Testis (tissue), 5 donors: Measurements from ENCODE around the gene RLIM. TPM values are rescaled to one million over a fixed set of nuclear protein-coding genes. Genes with fewer than 3 reads are reported as not detected.
"Not testable (repeated sequence)": the region's sequence is repeated elsewhere in the genome, so short reads cannot be mapped to it uniquely, and the experiment has no call there.

ENCODE experiments used
- DNase-seq: peaks from one replicate; pipeline ENCODE4 v3.0.0-alpha.2; 2019
- H3K27ac ChIP-seq, 2 donors: fragments of 200-600 bp; sonication (generic); one replicate each; pipeline ENCODE4 v1.5.1; 2019
- H3K27me3 ChIP-seq: fragments of 200-600 bp; sonication (generic); one replicate; pipeline ENCODE4 v1.5.1; 2019
- H3K36me3 ChIP-seq: fragments of 200-600 bp; sonication (generic); one replicate; pipeline ENCODE4 v1.5.1; 2017; ENCODE audit warnings: low read depth; ENCODE audit errors: missing control alignments
- H3K4me1 ChIP-seq: fragments of 200-600 bp; sonication (generic); one replicate; pipeline ENCODE4 v1.5.1; 2019
- H3K4me3 ChIP-seq, 2 donors: fragments of 200-600 bp; sonication (generic); one replicate each; pipeline ENCODE4 v1.5.1; 2017 to 2019
- H3K9me3 ChIP-seq: fragments of 200-600 bp; sonication (generic); one replicate; pipeline ENCODE4 v1.5.1; 2017
- POLR2A ChIP-seq: fragments of 450-650 bp; IDR thresholded peaks from one replicate; pipeline ENCODE4 v1.6.1; 2017; ENCODE audit warnings: antibody characterized with exemption, mild to moderate bottlenecking, moderate library complexity
- WGBS, 2 donors: methylation state at CpG; one replicate each; pipeline ENCODE4 v1.1.5; 2018; 5-methylcytosine and 5-hydroxymethylcytosine counted together
- intact Hi-C: fragments of 100-400 bp; cut with DNase I; formaldehyde crosslinking; loops from one replicate; pipeline ENCODE4 v1.15.1; 2023; ENCODE audit warnings: low total_unique reads
- long read RNA-seq, 2 donors: transcript quantifications; one replicate each; lab custom pipeline, GENCODE V29; 2026
- polyA plus RNA-seq: library from polyadenylated mRNA; stranded (reverse); fragments of 350-450 nt; fragmentation: Illumina TruSeq; extraction: RNeasy Lipid Tissue Mini Kit (QIAGEN cat#74804); gene quantifications from one replicate; pipeline ENCODE4 v1.2.3, GENCODE V29; 2014; ENCODE audit warnings: low read depth, low replicate concordance; ENCODE audit not compliant: insufficient read depth
- total RNA-seq, 2 donors: library from RNA; depleted of rRNA; stranded (reverse); fragments of >200 nt; gene quantifications; one replicate each; pipeline ENCODE4 v1.2.3, GENCODE V29; 2016
- TF ChIP-seq, protein P1 (sequence below), 3 experiments: fragments of 450-650 bp in 2 of 3; fragments of 200-600 bp in 1 of 3; sonication (generic) in 1 of 3; IDR thresholded peaks; one replicate each; pipeline ENCODE4 v1.5.1; 2016 to 2019; ENCODE audit warnings: antibody characterized with exemption in 3 of 3, mild to moderate bottlenecking in 2 of 3, moderate library complexity in 1 of 3

RLIM gene, protein sequence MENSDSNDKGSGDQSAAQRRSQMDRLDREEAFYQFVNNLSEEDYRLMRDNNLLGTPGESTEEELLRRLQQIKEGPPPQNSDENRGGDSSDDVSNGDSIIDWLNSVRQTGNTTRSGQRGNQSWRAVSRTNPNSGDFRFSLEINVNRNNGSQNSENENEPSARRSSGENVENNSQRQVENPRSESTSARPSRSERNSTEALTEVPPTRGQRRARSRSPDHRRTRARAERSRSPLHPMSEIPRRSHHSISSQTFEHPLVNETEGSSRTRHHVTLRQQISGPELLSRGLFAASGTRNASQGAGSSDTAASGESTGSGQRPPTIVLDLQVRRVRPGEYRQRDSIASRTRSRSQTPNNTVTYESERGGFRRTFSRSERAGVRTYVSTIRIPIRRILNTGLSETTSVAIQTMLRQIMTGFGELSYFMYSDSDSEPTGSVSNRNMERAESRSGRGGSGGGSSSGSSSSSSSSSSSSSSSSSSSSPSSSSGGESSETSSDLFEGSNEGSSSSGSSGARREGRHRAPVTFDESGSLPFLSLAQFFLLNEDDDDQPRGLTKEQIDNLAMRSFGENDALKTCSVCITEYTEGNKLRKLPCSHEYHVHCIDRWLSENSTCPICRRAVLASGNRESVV
- total RNA-seq (10 to 100 TPM; 29.7 to 30.9 TPM), polyA plus RNA-seq (11.5 TPM)
- long read RNA-seq, donor 1, full-length matches to known transcripts = 4 of 4 reads
- long read RNA-seq, donor 1, partial matches to known transcripts = 0 of 4 reads
- long read RNA-seq, donor 1, other reads (novel, unspliced or antisense) = 0 of 4 reads
- long read RNA-seq, donor 2, full-length matches to known transcripts = 7 of 7 reads
- long read RNA-seq, donor 2, partial matches to known transcripts = 0 of 7 reads
- long read RNA-seq, donor 2, other reads (novel, unspliced or antisense) = 0 of 7 reads

DNA sequence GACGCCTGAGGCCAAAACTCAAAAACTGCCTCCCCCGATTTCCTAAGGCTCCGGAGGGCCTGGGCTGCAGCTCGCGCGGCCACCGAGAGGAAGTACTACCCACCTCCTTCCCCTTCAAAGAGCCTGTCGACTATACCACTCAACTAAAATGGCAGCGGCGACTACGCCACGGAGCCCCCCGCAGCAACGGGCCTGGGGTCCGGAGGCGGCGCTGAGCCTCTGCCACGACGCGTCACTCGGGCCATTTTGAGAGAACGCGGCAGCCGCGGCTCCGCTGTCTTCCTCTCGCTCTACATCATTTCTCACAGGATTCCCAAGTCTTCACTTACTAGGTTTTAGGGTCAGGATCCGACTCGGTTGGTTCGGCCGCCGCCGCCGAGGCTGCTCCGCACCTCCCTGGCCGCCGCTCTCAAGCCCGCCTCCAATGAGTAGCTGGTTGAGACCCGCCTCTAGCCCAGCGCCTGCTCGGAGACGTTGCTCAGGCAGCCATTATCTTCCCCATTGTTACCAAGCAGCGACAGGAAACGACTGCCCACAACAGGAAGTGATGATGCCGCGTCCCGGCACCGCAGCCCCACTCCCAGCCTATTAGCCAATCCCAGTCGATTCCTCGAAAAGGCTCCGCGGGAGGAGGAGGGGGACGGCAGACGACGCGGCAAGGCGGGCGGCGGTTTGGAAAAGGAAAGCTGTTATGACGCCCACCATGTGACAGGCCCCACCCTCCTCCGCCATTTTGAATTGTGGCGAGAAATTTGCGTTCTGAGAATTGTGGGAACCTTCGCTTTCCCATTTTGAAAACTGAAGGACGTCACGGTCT, at the start of gene RLIM:
Gene RLIM, minus strand, starts transcription at position 532 of the 817 bp plus-strand sequence. CDS start 18,647 bp downstream, outside the sequence.
- peak within 1 kb of the TSS; percentile 77 to 89 for H3K4me3 ChIP-seq
- H3K4me1 ChIP-seq = no peaks in the 10 kb centered on the region
- intact Hi-C loops = no loop called here
- H3K27me3 ChIP-seq = no peaks in the 10 kb centered on the region
- H3K27ac ChIP-seq = peak within 1 kb of the TSS; percentile 94 to 97
- H3K9me3 ChIP-seq = no peaks in the 10 kb centered on the region
- 0% methylated on average over 7 to 45 of the region's 66 CpGs for WGBS, 2 donors
- TF ChIP-seq, protein P1, sequence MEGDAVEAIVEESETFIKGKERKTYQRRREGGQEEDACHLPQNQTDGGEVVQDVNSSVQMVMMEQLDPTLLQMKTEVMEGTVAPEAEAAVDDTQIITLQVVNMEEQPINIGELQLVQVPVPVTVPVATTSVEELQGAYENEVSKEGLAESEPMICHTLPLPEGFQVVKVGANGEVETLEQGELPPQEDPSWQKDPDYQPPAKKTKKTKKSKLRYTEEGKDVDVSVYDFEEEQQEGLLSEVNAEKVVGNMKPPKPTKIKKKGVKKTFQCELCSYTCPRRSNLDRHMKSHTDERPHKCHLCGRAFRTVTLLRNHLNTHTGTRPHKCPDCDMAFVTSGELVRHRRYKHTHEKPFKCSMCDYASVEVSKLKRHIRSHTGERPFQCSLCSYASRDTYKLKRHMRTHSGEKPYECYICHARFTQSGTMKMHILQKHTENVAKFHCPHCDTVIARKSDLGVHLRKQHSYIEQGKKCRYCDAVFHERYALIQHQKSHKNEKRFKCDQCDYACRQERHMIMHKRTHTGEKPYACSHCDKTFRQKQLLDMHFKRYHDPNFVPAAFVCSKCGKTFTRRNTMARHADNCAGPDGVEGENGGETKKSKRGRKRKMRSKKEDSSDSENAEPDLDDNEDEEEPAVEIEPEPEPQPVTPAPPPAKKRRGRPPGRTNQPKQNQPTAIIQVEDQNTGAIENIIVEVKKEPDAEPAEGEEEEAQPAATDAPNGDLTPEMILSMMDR (IDR thresholded peaks at IDR 0.05) = no peak
- TF ChIP-seq POLR2A = peak; percentile 62
- no peaks in the 10 kb centered on the region for H3K36me3 ChIP-seq
- DNase-seq = peak; percentile 95

DNA sequence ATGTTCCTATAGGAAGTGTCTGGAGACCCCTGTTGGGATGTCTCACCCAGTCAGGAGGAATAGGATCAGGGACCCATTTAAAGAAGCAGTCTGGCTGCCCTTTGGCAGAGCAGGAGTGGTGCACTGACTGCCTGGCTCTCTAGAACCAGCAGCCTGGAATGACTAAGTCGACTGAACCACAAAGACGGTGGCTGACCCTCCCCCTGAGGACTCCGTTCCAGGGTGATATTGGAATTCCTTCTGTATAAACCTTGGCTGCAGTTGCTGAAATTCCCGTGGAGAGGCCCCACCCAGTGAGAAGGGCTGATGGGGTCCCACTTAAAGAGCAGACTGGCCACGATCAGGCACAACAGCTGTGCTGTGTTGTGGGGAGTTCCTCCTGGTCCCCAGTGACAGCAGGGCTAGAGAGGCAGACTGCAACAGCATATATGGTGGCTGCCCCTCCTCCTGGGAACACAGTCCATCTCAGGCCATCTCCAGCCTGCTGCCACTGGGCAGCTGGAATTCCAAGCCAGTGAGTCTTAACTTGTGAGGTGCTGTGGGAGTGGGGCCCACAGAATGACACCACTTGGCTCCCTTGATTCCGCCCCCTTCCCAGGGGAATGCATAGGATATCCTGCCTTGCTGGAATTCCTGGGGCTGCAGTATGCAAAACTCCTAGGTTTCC, 41.8 kb upstream of the RLIM start:
- Histone ChIP-seq H3K27ac (no peak overlapping the region), H3K27me3 (no peaks in the 10 kb centered on the region), H3K4me3 (no peak overlapping the region), H3K9me3 (no peaks in the 10 kb centered on the region), H3K36me3 (no peaks in the 10 kb centered on the region), H3K4me1 (no peaks in the 10 kb centered on the region)
- no peak for DNase-seq
- 72 to 73% methylated on average over 2 to 5 of the region's 6 CpGs for WGBS, 2 donors
- intact Hi-C loops = no loop called here
- TF ChIP-seq, protein P1 (IDR thresholded peaks at IDR 0.05) = no peak
- TF ChIP-seq POLR2A = no peak

DNA sequence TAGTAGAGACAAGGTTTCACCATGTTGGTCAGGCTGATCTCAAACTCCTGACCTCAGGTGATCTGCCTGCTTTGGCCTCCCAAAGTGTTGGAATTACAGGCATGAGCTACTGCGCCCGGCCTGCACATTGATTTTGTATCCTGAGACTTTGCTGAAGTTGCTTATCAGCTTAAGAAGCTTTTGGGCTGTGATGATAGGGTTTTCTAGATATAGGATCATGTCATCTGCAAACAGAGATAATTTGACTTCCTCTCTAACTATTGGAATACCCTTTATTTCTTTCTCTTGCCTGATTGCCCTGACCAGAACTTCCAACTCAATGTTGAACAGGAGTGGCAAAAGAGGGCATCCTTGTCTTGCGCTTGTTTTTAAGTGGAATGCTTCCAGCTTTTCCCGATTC, 40.5 kb upstream of the RLIM start:
- H3K4me1 ChIP-seq, H3K27me3 ChIP-seq, H3K36me3 ChIP-seq, DNase-seq, H3K4me3 ChIP-seq, intact Hi-C loops, H3K9me3 ChIP-seq, H3K27ac ChIP-seq: not testable (repeated sequence)
- 85 to 97% methylated on average over 2 of the region's 4 CpGs for WGBS, 2 donors

DNA sequence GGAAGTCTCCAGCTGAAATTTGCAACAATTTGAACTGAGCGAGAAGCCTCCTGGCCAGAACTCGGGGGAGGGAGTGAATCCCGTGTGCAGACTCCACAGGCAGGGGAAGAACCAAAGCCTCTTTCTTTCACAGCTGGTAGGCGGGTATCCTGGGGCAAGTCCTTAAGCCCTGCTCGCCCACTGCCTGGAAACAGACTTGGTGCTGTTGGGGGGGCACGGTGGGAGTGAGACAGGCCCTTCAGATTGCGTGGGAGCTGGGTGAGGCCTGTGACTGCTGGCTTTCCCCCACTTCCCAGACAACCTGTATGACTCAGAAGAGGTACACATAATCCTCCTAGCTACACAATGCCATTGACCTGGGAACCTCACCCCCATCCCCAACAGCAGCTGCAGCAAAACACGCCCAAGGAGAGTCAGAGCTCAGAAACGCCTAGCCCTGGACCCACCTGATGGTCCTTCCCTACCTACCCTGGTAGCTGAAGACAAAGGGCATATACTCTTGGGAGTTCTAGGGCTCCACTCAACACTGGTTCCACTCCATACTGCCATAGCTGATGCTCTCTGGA, 22.4 kb upstream of the RLIM start:
- 69 to 90% methylated on average over 2 to 9 of the region's 9 CpGs for WGBS, 2 donors

More for the DNA sequence above, 22.4 kb upstream of the RLIM start:
- Histone ChIP-seq H3K27ac (no peak overlapping the region), H3K4me3 (no peak overlapping the region), H3K9me3 (no peaks in the 10 kb centered on the region), H3K27me3 (no peaks in the 10 kb centered on the region), H3K36me3 (no peaks in the 10 kb centered on the region), H3K4me1 (no peaks in the 10 kb centered on the region)
- DNase-seq = no peak
- no peak for TF ChIP-seq POLR2A
- intact Hi-C loops = no loop called here
